ENCODE results near the gene PSD4.

DNA sequence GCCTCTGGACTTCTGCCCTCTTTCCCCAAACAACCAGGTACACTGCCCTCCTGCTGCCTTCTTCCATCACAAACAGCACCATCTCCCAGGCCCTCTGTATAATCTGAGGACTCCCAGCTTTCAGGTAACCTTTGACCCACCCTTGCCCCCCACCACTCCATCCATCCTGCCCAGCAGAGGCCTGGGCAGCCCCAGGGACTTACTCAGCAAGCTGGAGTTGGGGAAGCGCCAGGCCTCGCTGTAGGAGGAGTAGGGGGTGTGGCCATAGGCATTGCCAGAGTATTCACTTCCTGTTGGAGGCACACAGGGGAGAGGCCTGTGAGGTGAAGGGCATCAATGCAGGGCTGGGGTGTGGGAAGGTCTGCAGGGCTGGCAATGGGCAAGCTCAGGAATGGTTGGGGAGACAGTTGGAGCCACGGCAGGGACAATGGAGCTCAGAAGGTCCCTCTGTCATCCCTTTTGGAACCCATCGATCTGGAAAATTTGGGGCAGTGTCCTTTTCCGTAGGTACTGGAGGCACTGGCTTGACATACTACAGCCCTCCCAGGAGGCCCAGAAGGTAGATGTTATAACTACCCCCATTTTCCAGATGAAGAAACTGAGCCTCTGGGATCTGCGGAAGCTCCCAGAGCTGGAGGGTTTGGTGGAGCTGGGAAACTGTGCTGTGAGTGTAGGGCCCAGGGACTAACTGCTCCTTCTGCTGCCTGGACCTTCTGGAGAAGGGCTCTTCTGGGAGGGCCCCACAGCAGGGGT is 46.3 kb downstream of the PSD4 start:
- TF ChIP-seq, protein P1, sequence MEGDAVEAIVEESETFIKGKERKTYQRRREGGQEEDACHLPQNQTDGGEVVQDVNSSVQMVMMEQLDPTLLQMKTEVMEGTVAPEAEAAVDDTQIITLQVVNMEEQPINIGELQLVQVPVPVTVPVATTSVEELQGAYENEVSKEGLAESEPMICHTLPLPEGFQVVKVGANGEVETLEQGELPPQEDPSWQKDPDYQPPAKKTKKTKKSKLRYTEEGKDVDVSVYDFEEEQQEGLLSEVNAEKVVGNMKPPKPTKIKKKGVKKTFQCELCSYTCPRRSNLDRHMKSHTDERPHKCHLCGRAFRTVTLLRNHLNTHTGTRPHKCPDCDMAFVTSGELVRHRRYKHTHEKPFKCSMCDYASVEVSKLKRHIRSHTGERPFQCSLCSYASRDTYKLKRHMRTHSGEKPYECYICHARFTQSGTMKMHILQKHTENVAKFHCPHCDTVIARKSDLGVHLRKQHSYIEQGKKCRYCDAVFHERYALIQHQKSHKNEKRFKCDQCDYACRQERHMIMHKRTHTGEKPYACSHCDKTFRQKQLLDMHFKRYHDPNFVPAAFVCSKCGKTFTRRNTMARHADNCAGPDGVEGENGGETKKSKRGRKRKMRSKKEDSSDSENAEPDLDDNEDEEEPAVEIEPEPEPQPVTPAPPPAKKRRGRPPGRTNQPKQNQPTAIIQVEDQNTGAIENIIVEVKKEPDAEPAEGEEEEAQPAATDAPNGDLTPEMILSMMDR (IDR thresholded peaks at IDR 0.05 in 2 of 3, conservative IDR thresholded peaks at IDR 0.05 in 1 of 3; ENCODE audit: borderline replicate concordance in 1 of 3, insufficient read depth in 1 of 3, low read depth in 2 of 3, low read length in 2 of 3): no peak
- TF ChIP-seq, protein P2, sequence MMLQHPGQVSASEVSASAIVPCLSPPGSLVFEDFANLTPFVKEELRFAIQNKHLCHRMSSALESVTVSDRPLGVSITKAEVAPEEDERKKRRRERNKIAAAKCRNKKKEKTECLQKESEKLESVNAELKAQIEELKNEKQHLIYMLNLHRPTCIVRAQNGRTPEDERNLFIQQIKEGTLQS (IDR thresholded peaks at IDR 0.05): no peak
- TF ChIP-seq, protein P3, sequence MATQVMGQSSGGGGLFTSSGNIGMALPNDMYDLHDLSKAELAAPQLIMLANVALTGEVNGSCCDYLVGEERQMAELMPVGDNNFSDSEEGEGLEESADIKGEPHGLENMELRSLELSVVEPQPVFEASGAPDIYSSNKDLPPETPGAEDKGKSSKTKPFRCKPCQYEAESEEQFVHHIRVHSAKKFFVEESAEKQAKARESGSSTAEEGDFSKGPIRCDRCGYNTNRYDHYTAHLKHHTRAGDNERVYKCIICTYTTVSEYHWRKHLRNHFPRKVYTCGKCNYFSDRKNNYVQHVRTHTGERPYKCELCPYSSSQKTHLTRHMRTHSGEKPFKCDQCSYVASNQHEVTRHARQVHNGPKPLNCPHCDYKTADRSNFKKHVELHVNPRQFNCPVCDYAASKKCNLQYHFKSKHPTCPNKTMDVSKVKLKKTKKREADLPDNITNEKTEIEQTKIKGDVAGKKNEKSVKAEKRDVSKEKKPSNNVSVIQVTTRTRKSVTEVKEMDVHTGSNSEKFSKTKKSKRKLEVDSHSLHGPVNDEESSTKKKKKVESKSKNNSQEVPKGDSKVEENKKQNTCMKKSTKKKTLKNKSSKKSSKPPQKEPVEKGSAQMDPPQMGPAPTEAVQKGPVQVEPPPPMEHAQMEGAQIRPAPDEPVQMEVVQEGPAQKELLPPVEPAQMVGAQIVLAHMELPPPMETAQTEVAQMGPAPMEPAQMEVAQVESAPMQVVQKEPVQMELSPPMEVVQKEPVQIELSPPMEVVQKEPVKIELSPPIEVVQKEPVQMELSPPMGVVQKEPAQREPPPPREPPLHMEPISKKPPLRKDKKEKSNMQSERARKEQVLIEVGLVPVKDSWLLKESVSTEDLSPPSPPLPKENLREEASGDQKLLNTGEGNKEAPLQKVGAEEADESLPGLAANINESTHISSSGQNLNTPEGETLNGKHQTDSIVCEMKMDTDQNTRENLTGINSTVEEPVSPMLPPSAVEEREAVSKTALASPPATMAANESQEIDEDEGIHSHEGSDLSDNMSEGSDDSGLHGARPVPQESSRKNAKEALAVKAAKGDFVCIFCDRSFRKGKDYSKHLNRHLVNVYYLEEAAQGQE (IDR thresholded peaks at IDR 0.05; ENCODE audit: low read depth): no peak
- no peak for TF ChIP-seq POLR2A (IDR thresholded peaks at IDR 0.05; ENCODE audit: borderline replicate concordance, extremely low read depth, insufficient read depth, insufficient read length)
- TF ChIP-seq POLR2AphosphoS5 (IDR thresholded peaks at IDR 0.05; ENCODE audit: low read depth, low read length): peak; percentile 86
- TF ChIP-seq EZH2 (IDR thresholded peaks at IDR 0.05): no peak
- TF ChIP-seq RAD21 (IDR thresholded peaks at IDR 0.05; ENCODE audit: low read depth): no peak
- TF ChIP-seq EZH2phosphoT487 (IDR thresholded peaks at IDR 0.05; ENCODE audit: borderline replicate concordance): no peak
- TF ChIP-seq CBX3 (IDR thresholded peaks at IDR 0.05; ENCODE audit: low read depth): no peak
- TF ChIP-seq, protein P4, sequence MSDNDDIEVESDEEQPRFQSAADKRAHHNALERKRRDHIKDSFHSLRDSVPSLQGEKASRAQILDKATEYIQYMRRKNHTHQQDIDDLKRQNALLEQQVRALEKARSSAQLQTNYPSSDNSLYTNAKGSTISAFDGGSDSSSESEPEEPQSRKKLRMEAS (IDR thresholded peaks at IDR 0.05): no peak

All from HCT116 (cell line).